ENCODE data around the gene ERLIN1.

DNA sequence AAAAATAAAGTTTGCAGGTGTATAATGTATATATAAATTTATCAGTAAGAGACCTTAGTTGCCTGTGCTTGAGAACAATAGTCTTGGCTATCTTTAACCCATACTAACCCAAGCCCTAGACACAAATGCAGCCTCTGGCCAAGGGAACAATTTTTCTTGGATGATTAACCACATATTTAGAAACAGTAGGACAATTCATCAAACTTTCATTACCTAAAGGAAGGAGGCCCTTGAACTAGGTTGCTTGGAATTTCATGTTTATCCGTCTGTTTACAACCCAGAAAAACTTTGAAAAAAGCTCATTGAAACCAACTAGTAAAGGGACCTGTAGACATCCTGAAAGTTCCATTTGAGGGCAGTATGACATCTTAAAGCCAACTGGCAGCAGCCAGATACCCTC, 8.9 kb upstream of the ERLIN1 start:
- TF ChIP-seq, protein P1, sequence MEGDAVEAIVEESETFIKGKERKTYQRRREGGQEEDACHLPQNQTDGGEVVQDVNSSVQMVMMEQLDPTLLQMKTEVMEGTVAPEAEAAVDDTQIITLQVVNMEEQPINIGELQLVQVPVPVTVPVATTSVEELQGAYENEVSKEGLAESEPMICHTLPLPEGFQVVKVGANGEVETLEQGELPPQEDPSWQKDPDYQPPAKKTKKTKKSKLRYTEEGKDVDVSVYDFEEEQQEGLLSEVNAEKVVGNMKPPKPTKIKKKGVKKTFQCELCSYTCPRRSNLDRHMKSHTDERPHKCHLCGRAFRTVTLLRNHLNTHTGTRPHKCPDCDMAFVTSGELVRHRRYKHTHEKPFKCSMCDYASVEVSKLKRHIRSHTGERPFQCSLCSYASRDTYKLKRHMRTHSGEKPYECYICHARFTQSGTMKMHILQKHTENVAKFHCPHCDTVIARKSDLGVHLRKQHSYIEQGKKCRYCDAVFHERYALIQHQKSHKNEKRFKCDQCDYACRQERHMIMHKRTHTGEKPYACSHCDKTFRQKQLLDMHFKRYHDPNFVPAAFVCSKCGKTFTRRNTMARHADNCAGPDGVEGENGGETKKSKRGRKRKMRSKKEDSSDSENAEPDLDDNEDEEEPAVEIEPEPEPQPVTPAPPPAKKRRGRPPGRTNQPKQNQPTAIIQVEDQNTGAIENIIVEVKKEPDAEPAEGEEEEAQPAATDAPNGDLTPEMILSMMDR (IDR thresholded peaks at IDR 0.05; ENCODE audit: low read depth, low read length, poor library complexity, severe bottlenecking) = no peak
- TF ChIP-seq EZH2phosphoT487 (IDR thresholded peaks at IDR 0.05; ENCODE audit: borderline replicate concordance, low read length) = no peak
